Measurements from ENCODE around the gene CFAP99. TPM values are rescaled to one million over a fixed set of nuclear protein-coding genes. Genes with fewer than 3 reads are reported as not detected.
A peak's percentile ranks its signal among the peaks of the same experiment; 100 is the strongest.

Gene CFAP99
- total RNA-seq, 1 experiment from 2014 or later: not detected

DNA sequence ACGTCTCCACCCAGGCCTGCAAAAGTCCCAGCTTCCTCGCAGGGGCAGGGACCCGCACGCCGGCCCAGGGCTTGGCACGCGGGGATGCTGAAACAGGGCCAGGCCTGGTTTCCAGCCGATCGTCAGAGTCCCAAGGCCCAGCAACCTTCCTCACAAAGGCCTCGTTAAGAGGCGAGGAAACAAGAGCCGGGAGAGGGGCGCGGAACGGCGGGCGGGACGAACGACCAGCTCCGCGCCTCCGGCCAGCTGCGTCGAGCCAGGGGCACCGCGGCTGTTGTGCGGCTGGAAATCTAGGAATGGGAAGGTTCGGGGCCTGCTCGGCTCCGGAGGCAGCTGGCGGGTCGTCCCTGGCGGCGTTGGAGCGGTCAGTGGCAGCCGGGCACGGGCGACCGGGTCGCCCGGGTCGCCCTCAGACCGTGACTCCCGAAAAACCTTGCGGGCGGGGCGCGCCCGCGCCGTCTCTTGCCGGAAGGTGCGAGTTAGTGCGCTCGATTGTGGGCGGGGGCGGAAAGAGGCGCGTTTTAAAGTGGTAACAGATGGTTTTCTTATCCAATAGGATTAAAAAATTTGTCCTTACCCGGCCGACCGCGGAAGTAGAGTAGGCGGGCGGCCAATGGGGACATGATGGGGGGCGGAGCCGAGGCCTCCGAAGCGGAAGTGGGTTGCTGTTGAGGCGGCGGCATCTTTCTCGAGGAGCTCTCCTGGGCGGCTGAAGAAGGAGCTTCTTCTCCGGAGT, 49.9 kb downstream of the CFAP99 start, which contains the start of gene RNF4:
Gene RNF4, plus strand, starts transcription at position 651 of the 736 bp plus-strand sequence. CDS start 21,388 bp downstream, outside the sequence.
- DNase-seq (ENCODE audit: low read depth): peak; percentile 96

DNA sequence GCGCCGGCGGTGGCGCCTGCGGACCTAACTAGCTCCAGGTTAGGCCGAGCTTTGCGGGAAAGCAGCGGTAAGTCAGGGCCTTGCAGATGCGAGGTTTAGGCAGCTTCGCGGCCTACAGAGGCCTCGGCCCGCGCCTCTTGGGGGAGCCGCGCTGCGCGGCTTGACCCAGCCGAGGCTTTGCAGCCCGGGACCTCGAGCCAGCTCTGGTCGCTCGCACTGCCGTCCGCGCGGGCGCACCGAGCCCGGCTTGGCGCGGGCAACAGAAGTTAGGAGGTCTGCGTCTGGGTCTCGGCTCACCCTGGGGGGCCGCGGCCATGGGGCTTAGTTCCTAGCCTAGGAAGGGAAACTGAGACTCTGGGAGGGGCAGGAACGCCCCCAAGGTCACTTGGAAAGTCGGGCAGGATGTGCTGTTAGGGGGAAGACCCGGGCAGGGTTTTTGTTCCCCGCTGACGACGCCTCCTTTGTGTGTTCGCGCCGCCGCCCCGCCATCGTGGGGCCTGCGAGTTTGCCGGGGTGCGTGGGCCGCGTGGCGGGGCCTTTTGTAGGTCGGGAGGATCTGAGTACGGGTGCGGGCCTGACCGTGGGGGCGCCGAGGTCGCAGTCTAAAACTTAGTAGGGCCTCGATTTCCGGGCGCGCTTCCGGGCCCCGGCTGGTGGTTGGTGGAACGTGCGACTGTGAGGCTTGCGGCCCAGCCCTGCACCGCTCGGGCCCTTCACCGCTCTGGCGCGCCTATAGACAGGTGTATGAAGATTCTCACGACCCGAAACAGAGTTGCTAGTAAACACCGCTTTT, 50.6 kb downstream of the CFAP99 start:
- peak; percentile 36 for DNase-seq (ENCODE audit: low read depth)

DNA sequence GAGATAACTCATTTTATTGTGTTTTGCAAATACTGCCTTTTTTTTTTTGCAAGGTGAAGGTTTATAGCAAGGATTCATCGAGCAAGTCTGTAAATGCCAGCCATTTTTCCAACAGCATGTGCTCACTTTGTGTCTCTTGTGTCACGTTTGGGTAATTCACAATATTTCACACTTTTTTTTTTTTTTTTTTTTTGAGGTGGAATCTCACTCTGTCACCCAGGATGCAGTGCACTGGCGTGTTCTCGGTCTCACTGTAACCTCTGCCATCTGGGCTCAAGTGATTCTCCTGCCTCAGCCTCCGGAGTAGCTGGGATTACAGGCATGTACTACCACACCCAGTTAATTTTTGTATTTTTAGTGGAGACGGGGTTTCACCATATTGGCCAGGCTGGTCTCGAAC, 52.0 kb downstream of the CFAP99 start:
- DNase-seq (ENCODE audit: low read depth): no peak

DNA sequence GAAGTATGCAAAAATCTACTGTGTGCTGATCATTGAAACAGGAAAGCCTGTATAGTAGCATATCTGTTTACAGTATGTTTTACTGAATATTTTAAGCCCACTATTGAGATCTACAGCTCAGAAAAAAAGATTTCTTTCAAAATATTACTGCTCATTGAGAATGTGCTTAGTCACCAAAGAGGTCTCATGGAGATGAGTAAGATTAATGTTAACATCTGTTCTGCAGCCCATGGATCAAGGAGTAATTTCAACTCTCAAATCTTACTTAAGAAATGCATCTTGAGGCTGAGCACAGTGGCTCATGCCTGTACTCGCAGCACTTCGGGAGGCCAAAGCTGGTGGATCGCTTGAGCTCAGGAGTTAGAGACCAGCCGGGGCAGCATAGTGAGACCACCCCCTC, 53.4 kb downstream of the CFAP99 start:
- no peak for DNase-seq (ENCODE audit: low read depth)

DNA sequence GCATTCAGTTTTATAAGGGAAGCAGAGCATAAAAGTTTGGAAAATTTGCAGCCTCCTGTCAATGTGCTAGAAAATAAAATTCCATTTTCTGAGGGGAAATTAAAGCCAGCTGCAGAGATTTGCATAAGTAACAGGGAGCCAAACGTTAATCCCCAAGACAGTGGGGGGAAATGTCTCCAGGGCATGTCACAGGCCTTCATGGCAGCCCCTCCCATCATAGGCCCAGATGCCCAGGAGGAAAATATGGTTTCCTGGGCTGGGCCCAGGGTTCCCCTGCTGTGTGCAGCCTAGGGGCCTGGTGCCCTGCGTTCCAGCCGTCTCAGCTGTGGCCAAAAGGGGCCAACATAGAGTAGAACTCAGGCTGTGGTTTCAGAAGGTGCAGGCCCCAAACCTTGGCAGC, 59.5 kb downstream of the CFAP99 start:
- DNase-seq (ENCODE audit: low read depth): no peak

DNA sequence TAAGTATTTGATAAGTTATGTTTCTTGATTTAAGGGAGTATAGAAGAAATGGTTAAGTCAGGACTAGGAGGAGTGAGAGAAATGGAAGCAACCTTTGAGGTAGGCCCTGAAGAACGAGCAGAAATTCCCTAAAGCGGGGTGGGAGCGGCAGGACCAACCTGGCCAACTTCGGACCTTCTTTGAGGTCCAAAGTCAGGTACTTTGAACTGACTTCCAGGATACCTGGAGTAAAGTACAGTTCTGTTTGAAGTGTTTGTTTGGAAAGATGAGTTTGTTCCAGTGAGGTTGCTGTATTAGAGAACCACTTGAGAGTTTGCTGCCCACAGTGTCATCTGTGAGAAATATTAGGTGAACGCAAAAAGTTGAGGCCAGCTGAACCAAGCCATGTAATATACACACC, 61.9 kb downstream of the CFAP99 start:
- no peak for DNase-seq (ENCODE audit: low read depth)

DNA sequence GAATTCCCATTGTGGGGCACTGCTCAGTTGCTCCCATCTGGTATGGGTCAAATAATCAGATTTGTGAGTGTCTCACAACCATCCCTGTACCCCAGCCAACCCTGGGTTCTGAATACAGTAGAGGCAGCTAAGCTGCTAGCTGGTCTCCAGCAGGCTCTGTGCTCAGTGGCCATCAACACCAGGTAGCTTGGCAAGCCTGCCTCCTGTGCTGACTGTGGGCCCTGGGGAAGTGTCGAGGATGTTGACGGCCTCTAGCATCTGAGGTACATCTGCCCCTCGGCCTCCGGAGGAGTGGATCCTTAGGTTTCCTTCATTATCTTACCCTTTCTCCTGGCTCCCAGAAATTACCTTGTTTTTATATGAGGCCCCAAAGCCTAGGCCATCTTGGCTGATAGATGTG, 63.4 kb downstream of the CFAP99 start:
- DNase-seq (ENCODE audit: low read depth): no peak

DNA sequence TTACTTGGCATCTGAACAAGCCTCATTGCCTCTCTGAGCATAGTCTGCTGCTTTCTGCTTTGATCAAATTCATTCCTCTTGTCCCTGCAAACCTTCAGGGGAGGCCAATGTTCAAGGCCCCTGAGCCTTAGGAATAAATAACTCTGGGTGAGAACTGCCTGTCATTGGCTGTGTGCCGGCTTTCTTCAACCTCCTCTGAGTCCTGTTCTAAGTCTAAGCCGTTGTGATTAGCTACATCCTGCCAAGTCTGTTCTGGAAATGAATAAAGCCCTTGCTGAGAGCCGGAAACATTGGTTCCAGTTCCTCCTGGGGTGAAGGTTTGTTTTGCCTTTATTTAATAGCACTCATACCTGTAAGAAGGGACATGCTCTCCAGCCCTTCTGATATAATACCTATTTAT, 63.9 kb downstream of the CFAP99 start:
- no peak for DNase-seq (ENCODE audit: low read depth)

DNA sequence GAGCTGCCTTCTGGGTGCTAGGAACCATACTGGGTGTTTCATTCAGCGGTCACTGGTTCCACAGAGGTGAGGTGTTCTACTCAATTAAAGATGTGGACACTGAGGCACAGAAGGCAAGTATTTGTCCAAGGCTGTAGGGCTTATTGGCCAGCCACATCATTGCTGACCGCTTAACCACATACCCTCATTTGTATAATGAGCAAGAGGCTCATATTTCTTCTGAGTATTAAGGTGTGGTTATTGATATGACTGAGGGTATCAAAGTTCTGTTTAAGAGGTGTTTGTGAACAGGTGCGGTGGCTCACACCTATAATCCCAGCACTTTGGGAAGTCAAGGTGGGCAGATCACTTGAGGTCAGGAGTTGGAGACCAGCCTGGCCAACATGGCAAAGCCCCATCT, 64.5 kb downstream of the CFAP99 start:
- no peak for DNase-seq (ENCODE audit: low read depth)

DNA sequence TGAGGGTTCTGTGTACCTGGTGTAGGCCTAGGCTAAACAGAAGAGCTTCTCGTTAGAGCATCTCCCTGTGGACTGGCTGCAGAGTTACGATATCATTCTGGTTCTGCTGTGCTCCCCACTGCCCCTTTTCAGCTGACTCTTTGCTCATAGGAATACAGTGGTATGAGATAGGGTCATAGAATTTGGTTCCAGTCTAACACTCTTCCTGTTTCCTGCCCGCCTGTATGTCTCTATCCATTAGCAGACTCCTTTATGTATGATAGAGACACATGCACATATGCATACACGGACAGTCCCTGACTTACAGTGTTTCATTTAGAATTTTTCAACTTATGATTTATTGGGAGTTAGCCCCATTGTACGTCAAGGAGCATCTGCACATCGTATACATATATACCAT, 65.4 kb downstream of the CFAP99 start:
- DNase-seq (ENCODE audit: low read depth): no peak

DNA sequence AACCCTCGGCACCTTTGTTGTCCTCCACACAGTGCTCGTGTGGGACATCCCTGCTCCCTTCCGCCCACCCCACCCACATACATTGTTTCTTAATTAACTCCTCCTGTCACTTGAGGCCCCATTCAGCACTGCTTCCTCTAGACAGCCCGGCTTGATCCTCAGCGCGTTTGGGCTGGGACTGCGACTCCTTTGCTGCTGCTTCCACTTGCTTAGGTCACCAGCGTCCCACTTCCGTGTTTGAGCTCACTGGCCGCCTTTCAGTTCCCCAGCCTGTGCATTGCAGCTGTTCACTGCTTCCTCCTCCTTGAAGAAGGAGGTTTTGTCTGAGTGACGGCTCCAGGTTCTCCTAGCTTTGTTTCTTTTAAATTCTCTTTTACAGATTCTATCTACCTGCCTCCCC, 66.2 kb downstream of the CFAP99 start:
- no peak for DNase-seq (ENCODE audit: low read depth)

DNA sequence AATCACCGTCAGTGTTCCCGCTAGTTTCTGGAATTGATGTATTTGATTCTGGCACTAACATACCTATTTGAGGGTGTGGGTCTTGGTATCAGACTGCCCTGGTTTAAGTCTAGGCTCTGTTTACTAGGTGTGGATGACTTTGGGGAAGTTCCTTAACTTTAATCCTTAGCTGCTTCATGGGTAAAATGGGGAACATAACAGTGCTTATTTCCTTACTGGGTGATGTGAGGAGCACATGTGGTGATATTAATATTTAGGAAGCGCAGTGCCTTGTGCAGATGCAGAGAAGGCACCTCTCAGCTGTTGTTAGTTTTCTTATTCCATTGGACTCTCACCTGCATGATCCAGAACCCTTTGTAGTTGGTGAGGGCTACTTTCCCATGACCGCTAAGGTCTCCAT, 67.2 kb downstream of the CFAP99 start:
- DNase-seq (ENCODE audit: low read depth): no peak

DNA sequence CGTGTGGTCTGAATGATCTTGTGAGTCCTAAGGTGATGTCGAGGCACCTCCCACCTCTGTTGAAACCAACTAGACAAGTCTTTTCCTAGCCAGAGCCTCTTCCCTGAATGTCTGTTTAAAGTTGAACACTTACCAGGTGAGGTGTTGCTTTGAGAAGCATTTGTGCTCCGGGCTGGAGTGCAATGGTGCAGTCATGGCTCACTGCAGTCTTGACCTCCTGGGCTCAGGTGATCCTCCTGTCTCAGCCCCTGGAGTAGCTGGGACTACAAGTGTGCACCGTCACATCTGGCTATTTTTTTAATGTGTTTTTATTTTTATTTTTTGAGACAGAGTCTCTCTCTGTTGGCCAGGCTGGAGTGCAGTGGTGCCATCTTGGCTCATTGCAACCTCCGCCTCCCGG, 68.2 kb downstream of the CFAP99 start:
- no peak for DNase-seq (ENCODE audit: low read depth)

DNA sequence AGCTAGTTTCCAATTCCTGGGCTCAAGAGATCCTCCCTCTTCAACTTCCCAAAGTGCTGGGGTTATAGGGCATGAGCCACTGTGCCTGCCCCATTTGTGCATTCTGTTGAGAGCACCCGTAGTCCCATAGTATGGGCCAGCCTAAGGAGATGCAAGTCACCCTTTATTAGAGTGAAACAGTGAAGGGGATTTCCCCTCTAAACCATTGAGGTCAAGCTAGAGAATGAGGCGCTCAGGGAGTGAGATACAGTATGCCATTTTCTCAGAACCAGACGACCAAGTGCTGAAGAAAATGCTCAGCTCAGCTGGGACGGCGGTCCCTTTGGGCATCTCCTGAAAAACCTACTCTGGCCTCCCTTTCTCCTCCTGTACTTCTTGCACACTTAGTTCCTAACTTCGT, 68.9 kb downstream of the CFAP99 start:
- no peak for DNase-seq (ENCODE audit: low read depth)

DNA sequence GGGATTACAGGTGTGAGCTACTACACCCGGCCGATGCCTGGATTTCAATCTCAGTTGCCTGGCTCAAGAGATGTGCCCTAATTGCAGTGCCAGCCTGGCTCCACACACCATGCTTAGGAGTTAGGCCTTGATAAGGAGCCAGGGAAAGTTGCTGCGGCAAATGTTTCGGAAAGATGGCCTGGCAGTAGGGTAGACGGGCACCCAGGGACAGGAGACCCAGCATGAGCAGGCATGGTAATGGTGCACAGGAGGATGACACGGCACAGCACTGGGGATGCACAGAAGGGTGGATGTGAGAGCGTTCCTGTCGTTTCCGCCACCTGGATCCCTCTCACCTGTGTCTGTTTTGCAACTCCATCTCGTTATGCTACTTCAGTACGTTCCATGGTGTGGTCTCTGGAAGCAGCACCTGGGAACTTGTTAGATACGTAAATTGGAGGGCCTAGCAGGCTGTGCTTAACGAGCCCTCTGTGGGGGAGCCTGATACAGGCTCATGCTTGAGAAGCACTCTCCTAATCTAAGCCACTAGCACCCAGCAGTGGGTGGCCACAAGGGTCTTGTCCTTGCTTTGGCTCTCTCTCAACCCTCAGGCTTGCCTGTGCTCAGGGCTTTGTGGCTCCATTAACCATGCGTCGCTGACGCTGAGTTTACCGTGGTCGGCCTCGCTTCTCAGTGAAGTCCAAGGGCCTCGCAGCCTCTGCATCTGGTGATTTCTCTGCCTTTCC, 70.5 kb downstream of the CFAP99 start:
- DNase-seq (ENCODE audit: low read depth): no peak

DNA sequence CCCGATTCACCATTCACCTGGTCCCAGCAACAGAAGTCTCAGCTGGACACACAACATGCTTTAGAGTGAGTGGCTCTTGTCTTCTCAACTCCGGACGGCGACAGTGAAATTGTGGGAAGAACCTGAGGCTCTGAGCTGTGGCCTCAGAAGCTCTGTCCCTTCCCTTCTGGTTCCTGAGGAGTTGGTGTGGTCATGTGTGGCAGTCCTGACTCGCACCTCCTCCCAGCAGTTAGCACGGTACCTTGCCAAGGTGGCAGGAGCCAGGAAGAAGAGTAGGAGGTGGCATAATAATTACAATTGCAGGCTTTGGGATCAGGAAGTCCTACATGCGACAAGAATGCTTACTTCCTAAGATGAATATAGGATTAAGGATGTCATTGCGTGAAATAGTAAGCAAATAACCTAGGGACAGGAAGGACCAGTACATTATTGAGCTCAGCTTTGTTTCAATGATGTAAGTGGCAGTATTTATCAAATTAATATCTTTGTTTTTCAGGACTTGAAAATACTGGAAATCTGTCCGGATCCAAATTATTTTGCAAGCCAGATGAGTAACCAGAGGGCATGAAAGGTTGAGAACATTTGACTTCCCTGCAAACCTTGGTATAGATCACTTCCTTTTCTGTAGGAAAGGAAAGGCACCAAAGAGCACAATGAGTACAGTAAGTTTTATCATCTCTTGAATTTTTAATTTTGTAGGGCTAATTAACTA, 71.2 kb downstream of the CFAP99 start:
- DNase-seq (ENCODE audit: low read depth): no peak

DNA sequence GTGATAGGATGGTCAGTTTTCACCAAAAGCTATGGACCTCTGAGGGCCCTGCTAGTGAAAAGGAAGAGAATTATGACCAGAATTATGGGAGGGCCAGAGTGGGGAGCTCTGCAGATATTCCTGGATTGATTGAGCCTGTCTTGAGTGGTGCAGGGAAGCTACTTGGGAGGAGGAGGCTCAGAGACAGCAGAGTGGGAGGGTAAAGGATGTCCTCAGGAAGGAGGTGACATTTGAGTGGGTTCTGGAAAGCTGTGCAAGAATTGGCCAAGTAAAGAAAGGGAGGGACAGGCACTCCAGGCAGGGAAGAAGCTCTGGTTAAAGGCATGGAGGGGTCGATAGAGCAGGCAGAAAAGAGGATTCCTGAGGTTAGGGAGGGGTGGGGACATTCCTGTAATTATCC, 74.2 kb downstream of the CFAP99 start:
- no peak for DNase-seq (ENCODE audit: low read depth)

DNA sequence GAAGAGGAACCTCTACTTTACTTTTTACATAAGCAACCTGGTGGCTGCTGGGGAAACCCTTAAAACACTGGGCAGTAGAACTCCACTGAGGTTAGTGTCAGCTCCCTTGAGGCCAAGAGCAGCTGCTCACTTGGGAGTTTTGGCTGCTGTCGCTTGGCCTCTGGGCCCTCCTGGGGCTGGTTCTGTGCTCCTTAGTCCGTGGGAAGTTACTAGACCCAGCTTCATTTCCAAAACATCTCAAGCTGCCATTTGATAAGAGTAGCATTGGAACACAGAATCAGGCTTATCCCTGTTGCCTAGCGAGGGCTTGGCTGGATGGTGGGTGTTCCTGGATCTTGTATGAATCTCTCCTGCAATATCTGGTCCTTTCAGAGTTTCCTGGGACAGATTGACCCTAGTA, 76.2 kb downstream of the CFAP99 start:
- no peak for DNase-seq (ENCODE audit: low read depth)

DNA sequence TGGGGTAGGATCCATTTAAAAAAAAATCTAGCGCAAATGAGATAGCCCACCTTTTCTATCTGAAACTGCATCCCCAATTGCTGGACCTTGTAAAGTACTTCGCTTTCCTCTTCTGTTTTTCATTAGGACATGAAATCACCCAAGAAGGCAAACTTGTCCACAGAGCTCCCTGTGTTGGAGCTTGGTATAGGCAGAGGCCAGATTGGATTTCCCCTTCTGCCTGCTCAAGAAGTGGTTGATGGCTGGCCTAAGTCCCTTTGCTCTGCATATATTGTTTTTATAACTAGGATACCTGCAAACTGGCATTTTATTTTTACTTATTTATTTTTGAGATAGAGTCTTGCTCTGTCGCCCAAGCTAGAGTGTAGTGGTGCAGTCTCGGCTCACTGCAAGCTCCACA, 78.6 kb downstream of the CFAP99 start:
- DNase-seq (ENCODE audit: low read depth): no peak

DNA sequence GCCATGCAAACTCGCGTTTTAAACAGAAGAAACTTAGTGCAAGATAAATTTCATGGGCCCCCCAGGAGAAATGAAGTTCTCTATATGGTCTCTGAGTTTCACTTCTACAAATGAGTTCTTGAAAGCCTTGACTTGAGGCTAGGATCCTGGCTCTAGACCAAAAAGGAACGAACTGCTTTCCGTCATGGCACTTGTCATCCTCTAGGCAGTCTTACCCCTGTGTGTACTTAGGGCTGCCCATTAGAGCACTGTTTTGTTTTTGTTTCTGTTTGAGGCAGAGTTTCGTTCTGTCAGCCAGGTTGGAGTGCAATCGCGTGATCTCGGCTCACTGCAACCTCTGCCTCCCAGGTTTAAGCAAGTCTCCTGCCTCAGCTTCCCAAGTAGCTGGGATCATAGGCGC, 79.2 kb downstream of the CFAP99 start:
- no peak for DNase-seq (ENCODE audit: low read depth)

DNA sequence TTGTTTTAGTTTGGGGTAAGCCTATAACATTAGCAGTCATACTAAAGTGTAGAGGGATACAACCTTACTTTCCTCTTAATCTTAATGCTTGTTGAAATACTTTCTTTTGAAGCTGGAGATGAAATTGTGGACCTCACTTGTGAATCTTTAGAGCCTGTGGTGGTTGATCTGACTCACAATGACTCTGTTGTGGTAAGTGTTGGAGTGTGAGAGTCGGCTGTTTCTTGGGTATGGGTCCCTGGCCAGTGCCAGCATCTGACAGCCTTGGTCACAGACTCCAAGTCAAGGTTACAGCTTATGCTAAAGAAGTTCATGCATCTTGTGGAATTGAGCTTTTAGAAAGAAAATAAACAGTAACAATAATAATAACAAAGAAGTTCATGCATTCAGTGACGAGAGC, 81.8 kb downstream of the CFAP99 start:
- peak; percentile 37 for DNase-seq (ENCODE audit: low read depth)
